ENCODE data around the gene HOXA7. TPM values are rescaled to one million over a fixed set of nuclear protein-coding genes. Genes with fewer than 3 reads are reported as not detected.

Gene HOXA7
- total RNA-seq, 6 experiments from 2014 or later: 6.2 to 8.2 (median 6.8) TPM

DNA sequence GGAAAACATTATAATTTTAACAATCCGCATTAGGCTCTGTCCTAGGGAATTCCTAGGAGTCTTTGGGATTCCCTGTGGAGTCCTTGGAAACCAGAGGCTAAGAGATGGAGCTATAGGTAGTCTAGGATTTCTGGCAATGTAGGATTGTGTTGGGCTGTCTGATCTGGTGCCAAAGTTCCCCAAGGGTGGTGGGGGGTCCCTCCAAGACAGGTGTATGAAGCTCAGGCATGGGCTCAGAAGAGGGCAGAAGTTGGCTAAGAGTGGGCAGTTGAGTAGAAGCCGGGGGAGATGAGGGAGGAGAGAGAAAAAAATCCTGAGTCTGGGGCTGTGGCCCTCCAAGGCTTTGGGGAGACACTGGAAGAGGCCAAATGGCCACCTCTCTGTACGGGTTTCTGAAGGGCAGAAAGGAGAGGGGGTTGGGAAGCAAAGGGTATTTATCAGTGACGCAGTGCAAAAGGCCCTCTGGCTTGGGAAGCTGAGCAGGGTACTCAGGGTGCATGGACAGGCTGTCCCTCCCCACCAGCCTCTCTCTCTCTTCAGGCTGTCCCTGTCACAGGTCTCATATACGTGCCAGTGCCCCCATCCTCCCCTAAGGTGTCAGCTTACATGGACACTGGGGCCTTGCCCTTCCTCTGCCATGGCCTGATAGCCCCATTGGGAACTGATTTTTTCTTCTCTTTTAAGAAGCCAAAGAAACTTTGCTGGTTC is 9.8 kb downstream of the HOXA7 start:
- DNase-seq: no peak
- Mint-ChIP-seq H3K4me3 (no peak overlapping the region), H3K27ac (no peak overlapping the region), H3K9me3 (no peaks in the 10 kb centered on the region), H3K36me3 (ENCODE audit: low read depth) (peaks cover 8% of the 10 kb centered on the region; the same call in 1 of the 2 replicates), H3K4me1 (ENCODE audit: low read depth) (peaks cover 39% of the 10 kb centered on the region), H3K27me3 (ENCODE audit: insufficient read depth) (peaks cover 3% of the 10 kb centered on the region; the same call in 1 of the 2 replicates)
- TF ChIP-seq, protein P1, sequence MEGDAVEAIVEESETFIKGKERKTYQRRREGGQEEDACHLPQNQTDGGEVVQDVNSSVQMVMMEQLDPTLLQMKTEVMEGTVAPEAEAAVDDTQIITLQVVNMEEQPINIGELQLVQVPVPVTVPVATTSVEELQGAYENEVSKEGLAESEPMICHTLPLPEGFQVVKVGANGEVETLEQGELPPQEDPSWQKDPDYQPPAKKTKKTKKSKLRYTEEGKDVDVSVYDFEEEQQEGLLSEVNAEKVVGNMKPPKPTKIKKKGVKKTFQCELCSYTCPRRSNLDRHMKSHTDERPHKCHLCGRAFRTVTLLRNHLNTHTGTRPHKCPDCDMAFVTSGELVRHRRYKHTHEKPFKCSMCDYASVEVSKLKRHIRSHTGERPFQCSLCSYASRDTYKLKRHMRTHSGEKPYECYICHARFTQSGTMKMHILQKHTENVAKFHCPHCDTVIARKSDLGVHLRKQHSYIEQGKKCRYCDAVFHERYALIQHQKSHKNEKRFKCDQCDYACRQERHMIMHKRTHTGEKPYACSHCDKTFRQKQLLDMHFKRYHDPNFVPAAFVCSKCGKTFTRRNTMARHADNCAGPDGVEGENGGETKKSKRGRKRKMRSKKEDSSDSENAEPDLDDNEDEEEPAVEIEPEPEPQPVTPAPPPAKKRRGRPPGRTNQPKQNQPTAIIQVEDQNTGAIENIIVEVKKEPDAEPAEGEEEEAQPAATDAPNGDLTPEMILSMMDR (IDR thresholded peaks at IDR 0.05): no peak

DNA sequence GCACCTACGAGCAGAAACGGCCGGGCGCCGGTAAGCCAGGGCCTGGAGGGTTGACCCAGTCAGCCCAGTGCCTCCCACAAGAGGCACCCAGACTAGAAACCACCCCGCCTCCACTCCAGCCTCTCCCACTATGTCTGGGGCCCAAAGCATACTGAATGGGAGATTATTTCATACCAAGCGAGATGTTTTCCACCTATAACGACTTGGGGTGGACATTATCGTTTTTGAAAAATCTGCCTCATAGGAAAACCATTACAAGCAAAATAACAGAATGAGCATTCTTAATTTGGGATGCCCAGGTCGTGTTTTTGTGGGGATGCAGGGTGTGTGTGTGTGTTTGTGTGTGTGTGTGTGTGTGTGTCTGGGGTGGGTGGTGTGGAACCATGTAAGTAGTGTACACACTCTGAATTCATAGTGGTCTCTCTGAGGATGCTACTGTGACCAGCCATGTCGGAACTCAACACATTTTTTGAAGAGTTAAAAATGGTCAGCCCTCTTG is 10.5 kb downstream of the HOXA7 start:
- no peak overlapping the region for H3K27ac Mint-ChIP-seq
- H3K4me3 Mint-ChIP-seq: no peak overlapping the region
- no peak for DNase-seq
- peaks cover 34% of the 10 kb centered on the region for H3K4me1 Mint-ChIP-seq (ENCODE audit: low read depth)
- peaks cover 14% of the 10 kb centered on the region; the same call in 1 of the 2 replicates for H3K36me3 Mint-ChIP-seq (ENCODE audit: low read depth)
- no peaks in the 10 kb centered on the region for H3K9me3 Mint-ChIP-seq
- H3K27me3 Mint-ChIP-seq (ENCODE audit: insufficient read depth): peaks cover 3% of the 10 kb centered on the region; the same call in 1 of the 2 replicates
- TF ChIP-seq, protein P1 (IDR thresholded peaks at IDR 0.05): no peak

DNA sequence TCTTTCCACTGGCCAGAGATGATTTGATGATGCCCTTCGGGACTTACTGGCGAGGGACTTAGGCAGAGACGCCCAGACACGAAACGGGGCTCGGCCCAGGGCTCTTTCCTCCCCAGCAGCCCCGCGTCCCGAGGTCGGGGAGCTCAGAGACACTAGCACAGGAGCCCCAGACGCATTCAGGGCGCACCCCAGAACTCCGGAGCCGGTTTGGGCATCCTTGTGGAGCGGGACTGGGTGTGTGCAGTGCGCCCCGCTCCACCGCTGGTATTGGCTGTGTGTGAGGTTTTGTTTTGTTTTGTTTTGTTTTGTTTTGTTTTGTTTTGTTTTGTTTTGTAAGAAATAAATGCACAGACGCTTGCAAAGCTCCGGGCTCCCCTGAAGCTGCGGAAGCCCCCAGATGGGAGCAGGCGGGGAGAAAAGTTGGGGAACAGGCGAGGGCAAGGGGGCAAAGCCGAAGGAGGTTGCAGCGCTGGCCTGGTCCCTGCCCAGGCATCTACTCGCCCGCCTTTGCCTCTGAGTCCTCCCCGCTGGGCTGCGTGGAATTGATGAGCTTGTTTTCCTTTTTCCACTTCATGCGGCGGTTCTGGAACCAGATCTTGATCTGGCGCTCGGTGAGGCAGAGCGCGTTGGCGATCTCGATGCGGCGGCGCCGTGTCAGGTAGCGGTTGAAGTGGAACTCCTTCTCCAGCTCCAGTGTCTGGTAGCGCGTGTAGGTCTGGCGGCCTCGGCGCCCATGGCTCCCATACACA is 11.1 kb downstream of the HOXA7 start:
- Mint-ChIP-seq H3K4me3 (no peak overlapping the region), H3K27me3 (ENCODE audit: insufficient read depth) (peaks cover 3% of the 10 kb centered on the region; the same call in 1 of the 2 replicates)

DNA sequence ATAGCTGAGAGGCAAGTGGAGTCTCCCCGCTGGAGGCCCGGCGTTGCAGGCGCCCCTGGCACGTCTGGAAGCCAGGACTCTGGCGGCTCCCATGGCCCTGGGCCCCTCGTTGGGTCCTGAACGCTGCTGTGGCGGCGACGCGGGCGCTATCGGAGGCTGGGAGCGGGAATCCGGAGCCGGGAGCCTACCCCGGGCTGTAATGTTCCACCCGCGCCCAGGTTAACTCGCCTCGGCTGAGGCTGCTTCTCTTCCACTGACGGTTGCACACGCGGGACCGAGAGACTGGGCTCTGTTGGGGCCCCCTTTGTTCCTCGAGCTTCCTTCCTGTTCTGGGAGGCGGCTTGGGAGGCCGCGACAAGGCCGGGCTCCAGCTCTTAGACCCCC is 11.7 kb downstream of the HOXA7 start:
- peaks cover 3% of the 10 kb centered on the region; the same call in 1 of the 2 replicates for H3K27me3 Mint-ChIP-seq (ENCODE audit: insufficient read depth)
- no peak overlapping the region for H3K4me3 Mint-ChIP-seq
- no peak overlapping the region for H3K27ac Mint-ChIP-seq
- peaks cover 14% of the 10 kb centered on the region; the same call in 1 of the 2 replicates for H3K36me3 Mint-ChIP-seq (ENCODE audit: low read depth)
- TF ChIP-seq, protein P1 (IDR thresholded peaks at IDR 0.05): no peak
- H3K9me3 Mint-ChIP-seq: no peaks in the 10 kb centered on the region
- no peak for DNase-seq
- H3K4me1 Mint-ChIP-seq (ENCODE audit: low read depth): peaks cover 24% of the 10 kb centered on the region

More for the DNA sequence above, 11.1 kb downstream of the HOXA7 start:
- TF ChIP-seq, protein P1 (IDR thresholded peaks at IDR 0.05): no peak
- H3K4me1 Mint-ChIP-seq (ENCODE audit: low read depth): peaks cover 30% of the 10 kb centered on the region
- no peak overlapping the region for H3K27ac Mint-ChIP-seq
- no peak for DNase-seq
- H3K36me3 Mint-ChIP-seq (ENCODE audit: low read depth): peaks cover 14% of the 10 kb centered on the region; the same call in 1 of the 2 replicates
- no peaks in the 10 kb centered on the region for H3K9me3 Mint-ChIP-seq

DNA sequence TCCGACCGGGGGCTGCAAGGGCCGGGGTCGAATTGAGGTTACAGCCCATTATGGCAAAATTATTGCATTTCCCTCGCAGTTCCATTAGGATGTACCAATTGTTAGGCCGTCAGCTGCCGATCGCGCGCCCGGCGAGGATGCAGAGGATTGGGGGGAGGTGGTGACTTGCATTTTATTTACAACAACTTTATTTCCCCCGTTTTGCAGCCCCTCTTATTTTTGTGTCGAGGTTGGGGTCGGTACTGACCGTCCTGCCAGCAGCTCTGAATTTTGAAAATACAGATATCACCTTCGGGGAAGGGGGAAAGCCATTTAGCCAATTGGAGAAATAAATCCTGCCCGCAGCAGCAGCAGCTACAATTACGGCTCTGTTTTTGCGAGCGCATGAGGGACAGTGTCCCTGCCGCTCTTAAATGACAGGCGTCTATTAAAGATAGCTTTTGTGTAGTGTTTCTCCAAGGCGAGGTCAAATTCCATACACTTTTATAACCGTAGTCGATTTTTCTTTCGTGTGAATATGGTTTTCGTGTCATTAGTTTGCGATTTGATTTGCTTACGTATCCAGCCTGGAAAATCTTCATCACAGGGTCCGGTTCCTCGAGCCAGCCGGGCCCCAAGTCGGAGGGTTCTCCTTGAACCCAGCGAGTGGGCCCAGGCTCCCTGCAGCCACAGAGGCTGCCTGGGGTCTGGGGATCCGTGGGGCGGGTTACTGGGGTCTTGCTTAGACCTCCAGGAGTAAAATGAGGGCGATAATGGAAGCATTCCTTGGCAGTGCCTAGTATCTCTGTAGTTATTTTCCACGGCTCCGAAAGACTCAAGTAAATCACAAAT is 12.3 kb downstream of the HOXA7 start:
- peaks cover 3% of the 10 kb centered on the region; the same call in 1 of the 2 replicates for H3K27me3 Mint-ChIP-seq (ENCODE audit: insufficient read depth)
- TF ChIP-seq, protein P1 (IDR thresholded peaks at IDR 0.05): peak; percentile 2; the same call in 1 of the 2 replicates
- H3K4me1 Mint-ChIP-seq (ENCODE audit: low read depth): peaks cover 18% of the 10 kb centered on the region
- no peaks in the 10 kb centered on the region for H3K9me3 Mint-ChIP-seq
- no peak overlapping the region; the same call in 1 of the 2 replicates for H3K4me3 Mint-ChIP-seq
- H3K27ac Mint-ChIP-seq: no peak overlapping the region
- peaks cover 14% of the 10 kb centered on the region; the same call in 1 of the 2 replicates for H3K36me3 Mint-ChIP-seq (ENCODE audit: low read depth)
- no peak for DNase-seq

Measured in HFFc6 (cell line).